ENCODE measurements around the gene GNLY. TPM values are rescaled to one million over a fixed set of nuclear protein-coding genes. Genes with fewer than 3 reads are reported as not detected.

GNLY gene
- total RNA-seq, 5 donors from 2014 or later (not counting 1 experiment from before 2014, with no cell fraction given) = 17.3 to 377 (median 82.9) TPM

DNA sequence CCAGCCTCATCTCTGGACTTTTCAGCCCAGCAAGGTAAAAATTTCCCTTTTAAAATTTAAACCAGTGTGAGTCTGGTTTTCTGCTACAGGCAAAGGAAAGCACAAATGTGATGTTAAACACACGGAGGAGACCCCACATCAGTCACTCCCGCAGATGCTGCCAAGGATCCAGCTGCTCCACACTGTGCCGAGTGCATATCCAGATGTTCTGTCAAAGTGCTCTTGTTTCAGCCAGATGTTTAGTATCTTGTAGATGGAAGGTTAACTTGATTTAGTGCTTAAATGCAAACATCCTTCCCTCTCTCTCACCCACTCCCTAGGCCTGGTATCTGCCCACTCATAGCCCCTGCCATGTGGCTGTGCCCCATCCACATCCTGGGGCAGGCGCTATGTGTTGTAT lies 43.8 kb downstream of the GNLY start:
- Histone ChIP-seq H3K9me3 (no peaks in the 10 kb centered on the region), H3K4me1 (ENCODE audit: control insufficient read depth in 1 of 2, extremely low read depth in 1 of 2, insufficient read depth in 2 of 2, low read length in 2 of 2) (no peaks in the 10 kb centered on the region), H3K27ac (ENCODE audit: low read length) (no peak overlapping the region), H3K36me3 (ENCODE audit: control insufficient read depth in 2 of 2, extremely low read depth in 1 of 2, insufficient read depth in 1 of 2, low read length in 1 of 2) (no peaks in the 10 kb centered on the region), H3K4me3 (ENCODE audit: control insufficient read depth in 1 of 2, extremely low read depth in 1 of 2, low read length in 1 of 2) (no peak overlapping the region), H3K27me3 (replicated peaks in 1 of 2; ENCODE audit: control insufficient read depth in 2 of 2, extremely low read depth in 1 of 2, insufficient read depth in 2 of 2, low read length in 1 of 2) (peaks cover 0 to 36% of the 10 kb centered on the region in 2 experiments)
- Mint-ChIP-seq H3K27ac (no peak overlapping the region), H3K27me3 (peaks cover 25 to 37% of the 10 kb centered on the region in 2 donors), H3K36me3 (no peaks in the 10 kb centered on the region), H3K4me1 (peaks cover 0 to 9% (median 0%) of the 10 kb centered on the region in 3 donors), H3K4me3 (no peak overlapping the region), H3K9me3 (no peaks in the 10 kb centered on the region)
- ATAC-seq (replicated peaks in 1 of 4) = no peak
- DNase-seq = no peak
- WGBS (ENCODE audit: insufficient coverage) = 84% methylated on average over 3 of the region's 4 CpGs
- POLR2A ChIA-PET = no interaction called here
- CTCF ChIA-PET = no interaction called here

DNA sequence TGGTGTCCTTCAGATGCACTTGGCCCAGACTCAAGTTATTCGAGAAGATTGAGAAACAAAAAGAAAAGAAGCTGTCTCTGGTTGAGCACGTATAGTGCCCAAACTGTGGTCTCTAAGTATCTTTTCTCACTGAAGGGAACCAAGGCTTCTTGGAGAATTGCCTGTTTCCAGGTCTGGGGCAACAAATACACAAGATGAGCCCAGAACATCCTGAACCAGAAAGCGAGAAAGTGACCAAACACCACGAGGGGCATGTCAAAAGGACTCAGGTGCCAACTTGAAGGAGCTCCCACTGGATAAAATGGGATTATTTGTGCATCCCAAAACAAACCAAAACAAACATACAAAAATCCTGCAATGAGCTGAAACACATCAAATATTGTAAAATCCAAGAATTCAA lies 46.0 kb downstream of the GNLY start:
- Mint-ChIP-seq H3K4me1 (peaks cover 0 to 9% (median 0%) of the 10 kb centered on the region in 3 donors), H3K4me3 (no peak overlapping the region), H3K27me3 (peaks cover 37 to 52% of the 10 kb centered on the region in 2 donors), H3K36me3 (no peaks in the 10 kb centered on the region), H3K27ac (no peak overlapping the region), H3K9me3 (no peaks in the 10 kb centered on the region)
- Histone ChIP-seq H3K27ac (ENCODE audit: low read length) (no peak overlapping the region), H3K4me3 (ENCODE audit: control insufficient read depth in 1 of 2, extremely low read depth in 1 of 2, low read length in 1 of 2) (no peak overlapping the region), H3K27me3 (replicated peaks in 1 of 2; ENCODE audit: control insufficient read depth in 2 of 2, extremely low read depth in 1 of 2, insufficient read depth in 2 of 2, low read length in 1 of 2) (peaks cover 0 to 46% of the 10 kb centered on the region in 2 experiments), H3K9me3 (no peaks in the 10 kb centered on the region), H3K36me3 (ENCODE audit: control insufficient read depth in 2 of 2, extremely low read depth in 1 of 2, insufficient read depth in 1 of 2, low read length in 1 of 2) (no peaks in the 10 kb centered on the region), H3K4me1 (ENCODE audit: control insufficient read depth in 1 of 2, extremely low read depth in 1 of 2, insufficient read depth in 2 of 2, low read length in 2 of 2) (no peaks in the 10 kb centered on the region)
- ATAC-seq (replicated peaks in 1 of 4) (no peak), DNase-seq (no peak)
- ChIA-PET CTCF (interaction anchor here in 1 of 2 donors (1.8 kb wide), 1 partner anchor 9 kb away, joined by 8 read pairs; no protein-coding TSS in a partner anchor), POLR2A (interaction anchor here in 1 of 2 donors (0.6 kb wide), 1 partner anchor 75 kb away, joined by 4 read pairs; no protein-coding TSS in a partner anchor)
- WGBS (ENCODE audit: insufficient coverage) = 94% methylated on average over 3 of the region's 4 CpGs

DNA sequence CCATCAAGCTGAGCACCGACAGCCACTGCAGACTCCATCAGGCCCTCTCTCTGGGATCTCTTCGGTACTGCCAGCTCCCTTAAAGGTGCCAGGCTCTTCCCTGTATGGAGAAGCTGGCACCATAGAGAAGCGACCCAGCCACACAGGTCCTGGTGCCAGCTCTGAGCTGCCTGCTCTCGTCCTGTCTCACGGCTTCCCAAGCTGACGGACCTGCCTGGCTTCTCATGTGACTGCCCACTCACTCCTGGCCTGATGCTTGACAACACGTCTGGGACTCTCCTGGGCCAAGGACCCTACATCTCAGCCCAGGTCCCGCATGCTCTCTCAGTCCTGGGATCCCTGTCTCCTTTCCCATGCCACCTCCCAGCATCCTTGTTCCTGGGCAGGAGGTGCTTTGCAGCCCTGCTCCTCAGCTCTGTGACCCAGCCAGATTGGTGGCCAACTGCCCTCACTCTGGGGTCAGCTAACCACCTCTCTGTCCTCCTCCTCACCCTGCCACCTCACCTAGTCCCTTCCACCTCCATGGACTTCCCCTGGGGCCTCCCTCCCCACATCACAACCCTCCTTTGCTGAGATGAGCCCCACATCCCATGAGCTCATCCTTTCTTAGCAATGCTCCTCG lies 47.2 kb downstream of the GNLY start:
- CTCF ChIA-PET = interaction anchor here in 1 of 2 donors (0.5 to 1.8 kb wide), 2 partner anchors 8 to 387 kb away, joined by 5 to 8 read pairs; no protein-coding TSS in a partner anchor
- no peaks in the 10 kb centered on the region for H3K36me3 Mint-ChIP-seq
- POLR2A ChIA-PET = no interaction called here

DNA sequence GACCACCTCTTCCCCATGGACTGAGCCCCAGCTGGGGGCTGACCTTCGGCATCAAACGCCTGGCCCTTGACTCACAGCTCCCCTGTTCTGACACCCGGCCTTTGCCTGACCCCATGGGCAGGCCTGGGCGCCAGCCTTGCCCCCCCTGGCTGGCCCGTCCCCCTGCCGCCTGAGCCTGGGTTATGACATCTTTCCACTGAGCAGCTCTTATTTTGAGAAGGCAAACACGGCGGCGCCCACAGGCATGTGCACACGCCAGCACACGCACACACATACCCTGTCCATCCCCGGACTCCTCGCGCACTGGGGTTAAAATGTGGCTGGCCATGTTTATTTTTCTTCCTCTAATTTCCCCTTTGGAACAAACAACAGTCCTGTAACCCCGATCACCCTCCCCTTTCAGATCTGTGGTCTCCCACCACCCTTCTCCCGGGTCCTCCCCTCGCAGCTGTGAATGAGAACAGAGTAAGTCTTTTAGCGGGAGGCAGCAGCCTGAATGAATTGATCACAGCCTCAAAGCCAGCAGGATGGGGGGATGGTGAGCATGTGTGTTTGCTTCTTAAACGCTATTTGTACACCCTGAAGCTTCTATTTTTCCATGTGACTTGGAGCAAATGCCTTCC lies 47.8 kb downstream of the GNLY start:
- ChIA-PET POLR2A (no interaction called here), CTCF (interaction anchor here (0.5 to 0.6 kb wide), 2 partner anchors 23 to 386 kb away, joined by 3 to 5 read pairs; no protein-coding TSS in a partner anchor)
- Mint-ChIP-seq H3K4me3 (no peak overlapping the region), H3K4me1 (peaks cover 0 to 16% (median 0%) of the 10 kb centered on the region in 3 donors), H3K9me3 (no peaks in the 10 kb centered on the region), H3K27me3 (peaks cover 43 to 58% of the 10 kb centered on the region in 2 donors), H3K36me3 (no peaks in the 10 kb centered on the region), H3K27ac (no peak overlapping the region)
- H3K4me3 ChIP-seq (ENCODE audit: control insufficient read depth in 1 of 2, extremely low read depth in 1 of 2, low read length in 1 of 2) = no peak overlapping the region
- H3K27ac ChIP-seq (ENCODE audit: low read length) = no peak overlapping the region
- no peaks in the 10 kb centered on the region for H3K9me3 ChIP-seq
- no peaks in the 10 kb centered on the region for H3K4me1 ChIP-seq (ENCODE audit: control insufficient read depth in 1 of 2, extremely low read depth in 1 of 2, insufficient read depth in 2 of 2, low read length in 2 of 2)
- no peaks in the 10 kb centered on the region for H3K36me3 ChIP-seq (ENCODE audit: control insufficient read depth in 2 of 2, extremely low read depth in 1 of 2, insufficient read depth in 1 of 2, low read length in 1 of 2)
- WGBS (ENCODE audit: insufficient coverage) = 86% methylated on average over 12 of the region's 19 CpGs
- DNase-seq (no peak), ATAC-seq (replicated peaks in 1 of 4) (no peak)
- H3K27me3 ChIP-seq (replicated peaks in 1 of 2; ENCODE audit: control insufficient read depth in 2 of 2, extremely low read depth in 1 of 2, insufficient read depth in 2 of 2, low read length in 1 of 2) = peaks cover 0 to 59% of the 10 kb centered on the region in 2 experiments

More for the DNA sequence above, 47.2 kb downstream of the GNLY start:
- no peak overlapping the region for H3K27ac ChIP-seq (ENCODE audit: low read length)
- H3K4me3 ChIP-seq (ENCODE audit: control insufficient read depth in 1 of 2, extremely low read depth in 1 of 2, low read length in 1 of 2) = no peak overlapping the region
- peaks cover 0 to 56% of the 10 kb centered on the region in 2 experiments for H3K27me3 ChIP-seq (replicated peaks in 1 of 2; ENCODE audit: control insufficient read depth in 2 of 2, extremely low read depth in 1 of 2, insufficient read depth in 2 of 2, low read length in 1 of 2)
- H3K9me3 ChIP-seq = no peaks in the 10 kb centered on the region
- DNase-seq (no peak), ATAC-seq (replicated peaks in 1 of 4) (no peak)
- Mint-ChIP-seq H3K27me3 (peaks cover 45 to 56% of the 10 kb centered on the region in 2 donors), H3K4me1 (peaks cover 0 to 15% (median 0%) of the 10 kb centered on the region in 3 donors), H3K9me3 (no peaks in the 10 kb centered on the region), H3K27ac (peak overlapping the region in 1 of 2 donors; percentile 47), H3K4me3 (no peak overlapping the region)
- H3K4me1 ChIP-seq (ENCODE audit: control insufficient read depth in 1 of 2, extremely low read depth in 1 of 2, insufficient read depth in 2 of 2, low read length in 2 of 2) = no peaks in the 10 kb centered on the region
- 77% methylated on average over 9 of the region's 9 CpGs for WGBS (ENCODE audit: insufficient coverage)
- H3K36me3 ChIP-seq (ENCODE audit: control insufficient read depth in 2 of 2, extremely low read depth in 1 of 2, insufficient read depth in 1 of 2, low read length in 1 of 2) = no peaks in the 10 kb centered on the region

DNA sequence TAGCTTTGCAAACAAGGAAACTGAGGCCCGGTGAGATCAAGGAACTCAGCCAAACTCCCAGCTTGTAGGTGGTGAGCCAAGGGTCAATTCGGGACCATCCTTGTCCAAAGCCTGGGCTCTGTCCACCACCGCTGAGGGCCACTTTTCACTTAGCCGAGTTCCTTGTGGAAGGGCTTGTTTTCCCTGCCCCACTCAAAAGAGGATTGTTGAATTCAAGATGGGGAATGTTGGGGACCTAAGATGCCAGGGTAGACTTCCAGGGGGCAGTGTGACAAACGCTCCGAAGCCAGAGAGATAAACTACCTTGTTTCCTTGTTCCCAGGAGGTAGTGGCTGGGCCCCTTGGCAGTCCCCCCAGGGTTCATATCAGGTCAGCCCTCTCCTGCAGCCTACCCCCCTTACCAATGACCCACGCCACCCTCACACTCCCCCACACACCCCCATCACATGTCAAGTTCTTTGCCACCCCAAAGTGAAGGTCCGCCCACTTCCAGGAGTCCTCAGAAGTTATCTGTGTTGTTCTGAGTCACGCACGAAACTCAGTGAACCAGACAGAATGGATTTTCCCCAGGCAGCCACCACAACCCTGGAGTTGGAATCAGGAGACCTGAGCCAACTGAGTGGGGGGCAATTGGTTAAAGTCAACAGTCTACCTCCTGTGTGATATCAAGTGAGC lies 49.3 kb downstream of the GNLY start:
- ATAC-seq (replicated peaks in 1 of 4) (no peak), DNase-seq (no peak)
- no peak overlapping the region for H3K4me3 Mint-ChIP-seq
- no peaks in the 10 kb centered on the region for H3K9me3 ChIP-seq
- POLR2A ChIA-PET = no interaction called here
- no peaks in the 10 kb centered on the region for H3K9me3 Mint-ChIP-seq
- no peaks in the 10 kb centered on the region for H3K36me3 Mint-ChIP-seq
- H3K27me3 Mint-ChIP-seq = peaks cover 46 to 61% of the 10 kb centered on the region in 2 donors
- WGBS (ENCODE audit: insufficient coverage) = 75% methylated on average over 9 of the region's 10 CpGs
- H3K4me3 ChIP-seq (ENCODE audit: control insufficient read depth in 1 of 2, extremely low read depth in 1 of 2, low read length in 1 of 2) = no peak overlapping the region
- H3K4me1 Mint-ChIP-seq = peaks cover 0 to 16% (median 0%) of the 10 kb centered on the region in 3 donors
- H3K27me3 ChIP-seq (replicated peaks in 1 of 2; ENCODE audit: control insufficient read depth in 2 of 2, extremely low read depth in 1 of 2, insufficient read depth in 2 of 2, low read length in 1 of 2) = peaks cover 0 to 65% of the 10 kb centered on the region in 2 experiments
- CTCF ChIA-PET = no interaction called here
- no peaks in the 10 kb centered on the region for H3K4me1 ChIP-seq (ENCODE audit: control insufficient read depth in 1 of 2, extremely low read depth in 1 of 2, insufficient read depth in 2 of 2, low read length in 2 of 2)
- H3K27ac ChIP-seq (ENCODE audit: low read length) = no peak overlapping the region
- no peak overlapping the region for H3K27ac Mint-ChIP-seq
- no peaks in the 10 kb centered on the region for H3K36me3 ChIP-seq (ENCODE audit: control insufficient read depth in 2 of 2, extremely low read depth in 1 of 2, insufficient read depth in 1 of 2, low read length in 1 of 2)

DNA sequence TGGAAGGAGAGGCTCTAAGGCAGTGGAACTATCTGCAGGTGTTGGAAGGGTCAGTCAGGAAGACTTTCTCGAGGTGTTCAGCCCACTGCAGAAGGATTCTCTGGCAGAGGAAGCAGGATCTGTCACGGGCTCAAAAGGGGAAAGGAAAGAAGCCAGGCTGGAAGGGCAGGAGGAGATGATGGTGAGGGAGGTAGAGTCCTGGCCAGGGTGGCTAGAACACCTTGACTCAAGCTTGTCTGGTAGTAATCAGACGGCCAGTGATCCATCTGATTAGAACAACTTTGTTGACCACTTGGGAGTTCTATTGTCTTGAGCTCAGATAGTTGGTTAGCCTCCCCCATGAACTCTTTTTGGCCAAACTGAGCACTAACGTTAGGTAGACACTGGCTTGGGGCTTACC lies 49.9 kb downstream of the GNLY start:
- H3K36me3 Mint-ChIP-seq = no peaks in the 10 kb centered on the region
- WGBS (ENCODE audit: insufficient coverage) = 58% methylated on average over 3 of the region's 4 CpGs

More for the DNA sequence above, 49.9 kb downstream of the GNLY start:
- Histone ChIP-seq H3K4me3 (ENCODE audit: control insufficient read depth in 1 of 2, extremely low read depth in 1 of 2, low read length in 1 of 2) (no peak overlapping the region), H3K9me3 (no peaks in the 10 kb centered on the region), H3K27me3 (replicated peaks in 1 of 2; ENCODE audit: control insufficient read depth in 2 of 2, extremely low read depth in 1 of 2, insufficient read depth in 2 of 2, low read length in 1 of 2) (peaks cover 0 to 69% of the 10 kb centered on the region in 2 experiments), H3K4me1 (ENCODE audit: control insufficient read depth in 1 of 2, extremely low read depth in 1 of 2, insufficient read depth in 2 of 2, low read length in 2 of 2) (no peaks in the 10 kb centered on the region), H3K36me3 (ENCODE audit: control insufficient read depth in 2 of 2, extremely low read depth in 1 of 2, insufficient read depth in 1 of 2, low read length in 1 of 2) (no peaks in the 10 kb centered on the region), H3K27ac (ENCODE audit: low read length) (no peak overlapping the region)
- no peak overlapping the region for H3K4me3 Mint-ChIP-seq
- H3K27ac Mint-ChIP-seq = no peak overlapping the region
- H3K4me1 Mint-ChIP-seq = peaks cover 0 to 16% (median 0%) of the 10 kb centered on the region in 3 donors
- ChIA-PET POLR2A (interaction anchor here in 1 of 2 donors (0.6 kb wide), 1 partner anchor 12 kb away, joined by 6 read pairs; no protein-coding TSS in a partner anchor), CTCF (no interaction called here)
- DNase-seq (no peak), ATAC-seq (replicated peaks in 1 of 4) (no peak)
- peaks cover 46 to 62% of the 10 kb centered on the region in 2 donors for H3K27me3 Mint-ChIP-seq
- H3K9me3 Mint-ChIP-seq = no peaks in the 10 kb centered on the region
